CD1c-positive myeloid dendritic cell (primary cell): ENCODE measurements around the gene ATP13A1.
"Not testable (repeated sequence)": the region's sequence is repeated elsewhere in the genome, so short reads cannot be mapped to it uniquely, and the experiment has no call there.

Source experiments
- DNase-seq: peaks from one replicate; pipeline ENCODE4 v3.0.0-alpha.2; 2016; ENCODE audit errors: extremely low spot score

Gene ATP13A1

GRCh38 chr19:19619849-19620210, 43.6 kb downstream of the ATP13A1 start:
- no peak for DNase-seq

GRCh38 chr19:19619181-19619848, 44.2 kb downstream of the ATP13A1 start:
- peak; percentile 34 for DNase-seq

GRCh38 chr19:19618219-19619051, 45.0 kb downstream of the ATP13A1 start, which contains the start of gene PBX4:
TSS of gene PBX4 (minus strand) at chr19:19618687. CDS start at chr19:19618629, 58 bp downstream.
- peak; percentile 99 for DNase-seq

GRCh38 chr19:19615086-19615485, 48.4 kb downstream of the ATP13A1 start:
- no peak for DNase-seq

GRCh38 chr19:19613506-19613905, 50.0 kb downstream of the ATP13A1 start:
- no peak for DNase-seq

- DNase-seq, result no peak
Measured at GRCh38 chr19:19610376-19611202, 52.9 kb downstream of the ATP13A1 start.

GRCh38 chr19:19606686-19607085, 56.8 kb downstream of the ATP13A1 start:
- DNase-seq, result not testable (repeated sequence)

GRCh38 chr19:19606021-19606420, 57.5 kb downstream of the ATP13A1 start:
- DNase-seq, result no peak

- no peak for DNase-seq
Measured at GRCh38 chr19:19602713-19603324, 60.7 kb downstream of the ATP13A1 start.

- no peak for DNase-seq
Measured at GRCh38 chr19:19602136-19602712, 61.3 kb downstream of the ATP13A1 start.

- DNase-seq, result no peak
Measured at GRCh38 chr19:19600793-19601330, 62.6 kb downstream of the ATP13A1 start.

GRCh38 chr19:19598728-19599451, 64.6 kb downstream of the ATP13A1 start:
- DNase-seq, result not testable (repeated sequence)

- peak; percentile 78 for DNase-seq
Measured at GRCh38 chr19:19597809-19598306, 65.6 kb downstream of the ATP13A1 start.
